ENCODE measurements around the gene SFXN5.

DNA sequence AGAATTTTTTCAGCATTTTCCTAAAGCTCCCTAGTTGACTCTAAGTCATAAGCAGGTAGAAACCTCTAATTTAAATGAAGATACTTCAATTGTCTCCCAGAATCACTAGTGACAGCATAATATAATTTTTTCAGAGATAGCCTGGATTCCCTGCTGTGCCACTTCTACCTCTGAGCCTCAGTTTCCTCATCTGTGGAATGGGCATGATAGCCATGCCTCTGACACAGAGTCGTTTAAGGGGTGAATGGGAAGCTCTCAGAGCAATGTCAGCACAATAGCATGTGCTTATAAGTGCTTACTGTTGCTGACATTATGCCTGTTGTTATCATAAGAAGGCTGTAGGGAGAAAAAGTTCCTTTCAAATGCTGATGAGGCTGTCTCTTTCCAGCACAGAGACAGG is 48.0 kb downstream of the SFXN5 start:
- TF ChIP-seq, protein P1, sequence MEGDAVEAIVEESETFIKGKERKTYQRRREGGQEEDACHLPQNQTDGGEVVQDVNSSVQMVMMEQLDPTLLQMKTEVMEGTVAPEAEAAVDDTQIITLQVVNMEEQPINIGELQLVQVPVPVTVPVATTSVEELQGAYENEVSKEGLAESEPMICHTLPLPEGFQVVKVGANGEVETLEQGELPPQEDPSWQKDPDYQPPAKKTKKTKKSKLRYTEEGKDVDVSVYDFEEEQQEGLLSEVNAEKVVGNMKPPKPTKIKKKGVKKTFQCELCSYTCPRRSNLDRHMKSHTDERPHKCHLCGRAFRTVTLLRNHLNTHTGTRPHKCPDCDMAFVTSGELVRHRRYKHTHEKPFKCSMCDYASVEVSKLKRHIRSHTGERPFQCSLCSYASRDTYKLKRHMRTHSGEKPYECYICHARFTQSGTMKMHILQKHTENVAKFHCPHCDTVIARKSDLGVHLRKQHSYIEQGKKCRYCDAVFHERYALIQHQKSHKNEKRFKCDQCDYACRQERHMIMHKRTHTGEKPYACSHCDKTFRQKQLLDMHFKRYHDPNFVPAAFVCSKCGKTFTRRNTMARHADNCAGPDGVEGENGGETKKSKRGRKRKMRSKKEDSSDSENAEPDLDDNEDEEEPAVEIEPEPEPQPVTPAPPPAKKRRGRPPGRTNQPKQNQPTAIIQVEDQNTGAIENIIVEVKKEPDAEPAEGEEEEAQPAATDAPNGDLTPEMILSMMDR (IDR thresholded peaks at IDR 0.05): no peak
- TF ChIP-seq POLR2A (IDR thresholded peaks at IDR 0.05): no peak

All from right lobe of liver (tissue), 4 donors.